OCI-LY1 (cell line): ENCODE results near the gene CALCA.
"Not testable (repeated sequence)": the region's sequence is repeated elsewhere in the genome, so short reads cannot be mapped to it uniquely, and the experiment has no call there.

Source experiments
- H2AFZ ChIP-seq: fragments of 200-600 bp; sonication (generic), shearing (Covaris generic); 2 replicates; pipeline ENCODE4 v1.6.0; 2014; ENCODE audit warnings: antibody characterized with exemption, mild to moderate bottlenecking, low read length
- H3F3A ChIP-seq: fragments of 200-600 bp; sonication (generic), shearing (Covaris generic); 2 replicates; pipeline ENCODE4 v1.6.0; 2014; ENCODE audit warnings: mild to moderate bottlenecking, antibody characterized with exemption, low read length, moderate library complexity; ENCODE audit not compliant: insufficient read depth
- H3K27ac ChIP-seq: fragments of 200-600 bp; sonication (generic); 2 replicates; pipeline ENCODE4 v1.5.1; 2014; ENCODE audit warnings: low read length, mixed run types, mild to moderate bottlenecking, low read depth; ENCODE audit not compliant: poor library complexity, severe bottlenecking
- H3K27me3 ChIP-seq: fragments of 200-600 bp; sonication (generic); 2 replicates; pipeline ENCODE4 v1.6.0; 2014; ENCODE audit warnings: antibody characterized with exemption, mild to moderate bottlenecking, low read length, moderate library complexity; ENCODE audit not compliant: insufficient read depth
- H3K36me3 ChIP-seq: fragments of 200-600 bp; sonication (generic); 2 replicates; pipeline ENCODE4 v1.6.1; 2014; ENCODE audit warnings: mild to moderate bottlenecking, antibody characterized with exemption, low read length, moderate library complexity, mixed read lengths; ENCODE audit not compliant: insufficient read depth
- H3K4me1 ChIP-seq: fragments of 200-600 bp; sonication (generic); 2 replicates; pipeline ENCODE4 v1.5.1; 2014; ENCODE audit warnings: mild to moderate bottlenecking, low read length, moderate library complexity; ENCODE audit not compliant: insufficient read depth, severe bottlenecking
- H3K4me2 ChIP-seq: fragments of 200-600 bp; sonication (generic), shearing (Covaris generic); 2 replicates; pipeline ENCODE4 v1.6.1; 2014; ENCODE audit warnings: low read length
- H3K4me3 ChIP-seq: fragments of 200-600 bp; sonication (generic); 2 replicates; pipeline ENCODE4 v1.5.1; 2014; ENCODE audit warnings: low read length, low read depth, mild to moderate bottlenecking, mixed read lengths; ENCODE audit not compliant: poor library complexity, severe bottlenecking
- H3K79me2 ChIP-seq: fragments of 200-600 bp; shearing (Covaris generic); 2 replicates; pipeline ENCODE4 v1.6.1; 2016; ENCODE audit warnings: mixed run types, low read length, mixed read lengths; ENCODE audit not compliant: insufficient read depth
- H3K9ac ChIP-seq: fragments of 200-600 bp; sonication (generic), shearing (Covaris generic); 2 replicates; pipeline ENCODE4 v1.6.1; 2014; ENCODE audit warnings: mild to moderate bottlenecking, low read length, mixed read lengths
- H3K9me2 ChIP-seq: fragments of 200-600 bp; sonication (generic), shearing (Covaris generic); 2 replicates; pipeline ENCODE4 v1.6.1; 2014; ENCODE audit warnings: low read depth, mild to moderate bottlenecking, low read length, mixed read lengths
- H3K9me3 ChIP-seq: fragments of 200-600 bp; shearing (Covaris generic); 2 replicates; pipeline ENCODE4 v1.6.1; 2014; ENCODE audit warnings: low read length, mixed read lengths
- H4K20me1 ChIP-seq: fragments of 200-600 bp; sonication (generic), shearing (Covaris generic); 2 replicates; pipeline ENCODE4 v1.6.0; 2016; ENCODE audit warnings: mild to moderate bottlenecking, low read length; ENCODE audit not compliant: insufficient read depth
- CTCF ChIP-seq: fragments of 200-600 bp; sonication (generic), shearing (Covaris generic); IDR thresholded peaks from 2 replicates; pipeline ENCODE4 v1.5.1; 2017; ENCODE audit warnings: mild to moderate bottlenecking, antibody characterized with exemption, low read length, moderate library complexity, mixed read lengths
- EZH2 ChIP-seq: fragments of 200-600 bp; sonication (generic), shearing (Covaris generic); IDR thresholded peaks from 2 replicates; pipeline ENCODE4 v1.8.0; 2017; ENCODE audit warnings: borderline replicate concordance, mixed run types, mild to moderate bottlenecking, antibody characterized with exemption, low read length, moderate library complexity, mixed read lengths

The CALCA gene

GRCh38 chr11:15010865-15011264 lies 38.7 kb upstream of the CALCA start:
- no peak overlapping the region for H3K4me2 ChIP-seq
- H3K4me1 ChIP-seq = no peaks in the 10 kb centered on the region
- H3K36me3 ChIP-seq = no peaks in the 10 kb centered on the region
- no peaks in the 10 kb centered on the region for H3K9me3 ChIP-seq
- no peak overlapping the region for H3K27ac ChIP-seq
- no peaks in the 10 kb centered on the region for H3K79me2 ChIP-seq
- no peaks in the 10 kb centered on the region for H3K27me3 ChIP-seq
- H3K4me3 ChIP-seq = no peak overlapping the region
- H3K9me2 ChIP-seq = no peaks in the 10 kb centered on the region
- no peak overlapping the region for H3K9ac ChIP-seq
- no peaks in the 10 kb centered on the region for H4K20me1 ChIP-seq
- H2AFZ ChIP-seq = no peak overlapping the region
- H3F3A ChIP-seq = no peaks in the 10 kb centered on the region
- TF ChIP-seq CTCF = no peak
- no peak for TF ChIP-seq EZH2

GRCh38 chr11:15006139-15006759 lies 34.1 kb upstream of the CALCA start:
- H2AFZ ChIP-seq = no peak overlapping the region
- no peaks in the 10 kb centered on the region for H3K9me2 ChIP-seq
- no peak overlapping the region for H3K4me3 ChIP-seq
- H3K9ac ChIP-seq = no peak overlapping the region
- H3K4me1 ChIP-seq = no peaks in the 10 kb centered on the region
- no peaks in the 10 kb centered on the region for H4K20me1 ChIP-seq
- no peak overlapping the region for H3K27ac ChIP-seq
- H3K36me3 ChIP-seq = no peaks in the 10 kb centered on the region
- H3F3A ChIP-seq = no peaks in the 10 kb centered on the region
- H3K9me3 ChIP-seq = no peaks in the 10 kb centered on the region
- H3K4me2 ChIP-seq = no peak overlapping the region
- TF ChIP-seq CTCF (peak; percentile 75), EZH2 (no peak)
- H3K79me2 ChIP-seq = no peaks in the 10 kb centered on the region
- no peaks in the 10 kb centered on the region for H3K27me3 ChIP-seq

GRCh38 chr11:14988133-14988532 lies 16.0 kb upstream of the CALCA start:
- not testable (repeated sequence) for H3K9me2 ChIP-seq, H3K79me2 ChIP-seq, H3K36me3 ChIP-seq

GRCh38 chr11:14981507-14981906 lies 9.4 kb upstream of the CALCA start:
- Histone ChIP-seq H3K4me3 (no peak overlapping the region), H3K9ac (no peak overlapping the region), H3K27me3 (no peaks in the 10 kb centered on the region), H2AFZ (no peak overlapping the region), H3F3A (no peaks in the 10 kb centered on the region), H3K9me2 (no peaks in the 10 kb centered on the region), H3K4me1 (no peaks in the 10 kb centered on the region), H4K20me1 (no peaks in the 10 kb centered on the region), H3K36me3 (no peaks in the 10 kb centered on the region), H3K79me2 (no peaks in the 10 kb centered on the region), H3K27ac (no peak overlapping the region), H3K9me3 (no peaks in the 10 kb centered on the region), H3K4me2 (no peak overlapping the region)
- TF ChIP-seq EZH2 = no peak
- TF ChIP-seq CTCF = no peak

More at GRCh38 chr11:14988133-14988532, 16.0 kb upstream of the CALCA start:
- H3K4me1 ChIP-seq, H3K4me3 ChIP-seq, H3K27me3 ChIP-seq, H2AFZ ChIP-seq, H3K9me3 ChIP-seq, H4K20me1 ChIP-seq, H3K4me2 ChIP-seq, H3K9ac ChIP-seq, H3K27ac ChIP-seq, H3F3A ChIP-seq: not testable (repeated sequence)
